Fibroblast of villous mesenchyme (primary cell): Measurements from ENCODE around the gene TBC1D3B. TPM values are rescaled to one million over a fixed set of nuclear protein-coding genes. Genes with fewer than 3 reads are reported as not detected.

ENCODE experiments used
- DNase-seq: peaks from one replicate; pipeline ENCODE4 v3.0.0-alpha.2; 2010; ENCODE audit warnings: low read depth
- H3K4me3 ChIP-seq: 2 replicates; pipeline ENCODE4 v1.5.1; 2011; ENCODE audit warnings: low read depth, mild to moderate bottlenecking, low read length
- total RNA-seq: library from RNA; depleted of rRNA; stranded (reverse); fragments of >200 nt; gene quantifications from 2 replicates; pipeline ENCODE4 v1.2.3, GENCODE V29; 2012
- TF ChIP-seq, protein P1 (sequence below): IDR thresholded peaks from 2 replicates; pipeline ENCODE4 v1.5.1; 2012; ENCODE audit warnings: low read depth, mild to moderate bottlenecking, low read length; ENCODE audit not compliant: insufficient read depth

The TBC1D3B gene
- total RNA-seq, 1 donor, result 0.43 TPM

DNA sequence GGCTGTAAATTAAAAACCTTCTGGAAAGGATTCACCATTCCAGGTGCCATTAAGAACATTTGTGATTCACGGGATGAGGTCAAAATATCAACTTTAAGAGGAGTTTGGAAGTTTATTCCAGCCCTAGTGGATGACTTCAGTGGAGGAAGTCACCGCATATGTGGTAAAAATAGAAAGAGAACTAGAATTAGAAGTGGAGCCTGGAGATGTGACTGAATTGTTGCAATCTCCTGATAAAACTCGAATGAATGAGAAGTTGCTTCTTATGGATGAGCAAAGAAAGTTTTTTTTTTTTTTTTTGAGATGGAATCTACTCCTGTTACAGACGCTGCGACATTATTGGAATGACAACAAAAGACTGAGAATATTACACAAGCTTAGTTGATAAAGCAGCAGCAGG lies 46.1 kb downstream of the TBC1D3B start:
- no peak overlapping the region for H3K4me3 ChIP-seq
- TF ChIP-seq, protein P1, sequence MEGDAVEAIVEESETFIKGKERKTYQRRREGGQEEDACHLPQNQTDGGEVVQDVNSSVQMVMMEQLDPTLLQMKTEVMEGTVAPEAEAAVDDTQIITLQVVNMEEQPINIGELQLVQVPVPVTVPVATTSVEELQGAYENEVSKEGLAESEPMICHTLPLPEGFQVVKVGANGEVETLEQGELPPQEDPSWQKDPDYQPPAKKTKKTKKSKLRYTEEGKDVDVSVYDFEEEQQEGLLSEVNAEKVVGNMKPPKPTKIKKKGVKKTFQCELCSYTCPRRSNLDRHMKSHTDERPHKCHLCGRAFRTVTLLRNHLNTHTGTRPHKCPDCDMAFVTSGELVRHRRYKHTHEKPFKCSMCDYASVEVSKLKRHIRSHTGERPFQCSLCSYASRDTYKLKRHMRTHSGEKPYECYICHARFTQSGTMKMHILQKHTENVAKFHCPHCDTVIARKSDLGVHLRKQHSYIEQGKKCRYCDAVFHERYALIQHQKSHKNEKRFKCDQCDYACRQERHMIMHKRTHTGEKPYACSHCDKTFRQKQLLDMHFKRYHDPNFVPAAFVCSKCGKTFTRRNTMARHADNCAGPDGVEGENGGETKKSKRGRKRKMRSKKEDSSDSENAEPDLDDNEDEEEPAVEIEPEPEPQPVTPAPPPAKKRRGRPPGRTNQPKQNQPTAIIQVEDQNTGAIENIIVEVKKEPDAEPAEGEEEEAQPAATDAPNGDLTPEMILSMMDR, result no peak
- DNase-seq, result no peak

DNA sequence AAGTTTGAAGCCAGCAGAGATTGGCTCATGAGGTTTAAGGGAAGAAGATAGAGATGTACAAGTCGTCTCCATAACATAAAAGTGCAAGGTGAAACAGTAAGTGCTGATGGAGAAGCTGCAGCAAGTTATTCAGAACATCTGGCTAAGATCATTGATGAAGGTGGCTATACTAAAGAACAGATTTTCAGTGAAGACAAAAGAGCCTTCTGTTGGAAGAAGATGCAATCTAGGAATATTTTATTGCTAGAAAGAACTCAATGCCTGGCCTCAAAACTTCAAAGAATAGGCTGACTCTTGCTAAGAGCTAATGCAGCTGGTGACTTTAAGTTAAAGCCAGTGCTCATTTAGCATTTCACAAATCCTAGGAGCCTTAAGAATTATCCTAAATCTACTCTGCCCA lies 46.8 kb downstream of the TBC1D3B start:
- H3K4me3 ChIP-seq, result no peak overlapping the region
- TF ChIP-seq, protein P1, result no peak
- DNase-seq, result no peak

DNA sequence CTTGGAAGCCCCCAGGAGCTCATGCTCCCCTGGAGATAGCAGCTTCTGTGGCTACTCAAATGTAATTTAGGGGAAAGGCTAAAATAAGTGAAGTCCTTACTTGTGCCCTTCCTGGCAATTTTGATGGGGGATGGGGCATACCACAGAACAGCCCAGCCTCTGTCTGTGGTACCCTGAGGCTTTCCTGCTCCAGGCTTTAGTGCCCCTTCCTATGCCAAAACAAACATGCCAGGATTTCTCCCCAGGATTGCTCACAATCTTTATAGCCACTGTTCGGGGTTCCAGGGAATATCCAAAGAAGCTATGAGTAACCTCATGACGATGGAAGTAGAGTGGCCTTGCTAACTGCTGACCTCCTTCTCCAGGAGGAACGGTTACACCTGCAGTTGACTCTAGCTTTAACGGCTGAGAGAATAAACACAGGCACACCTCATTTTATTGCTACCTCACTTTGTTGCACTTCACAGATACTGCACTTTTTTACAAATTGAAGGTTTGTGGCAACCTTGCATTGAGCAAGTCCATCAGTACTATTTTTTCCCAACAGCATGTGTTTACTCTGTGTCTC lies 47.9 kb downstream of the TBC1D3B start:
- no peak for DNase-seq
- no peak overlapping the region for H3K4me3 ChIP-seq
- TF ChIP-seq, protein P1, result no peak

DNA sequence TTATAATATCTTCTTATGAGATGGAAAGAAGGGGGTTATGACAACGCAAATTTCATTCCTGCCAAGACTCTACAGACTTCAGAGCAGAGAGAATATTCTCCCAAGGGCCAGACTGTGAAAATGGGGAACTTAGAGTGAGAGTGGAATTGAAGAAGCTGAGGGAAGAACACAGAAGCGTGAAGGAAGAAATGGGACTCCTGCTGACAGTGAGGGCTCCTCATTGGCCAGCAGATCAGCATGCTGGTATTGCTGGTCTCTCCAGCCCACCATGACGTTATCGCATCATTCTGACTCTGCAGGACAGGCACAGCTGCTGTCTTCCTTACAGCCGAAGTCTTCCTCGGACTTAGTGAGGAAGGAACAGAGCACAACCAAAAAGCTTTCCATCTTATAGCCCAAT lies 48.5 kb downstream of the TBC1D3B start:
- TF ChIP-seq, protein P1, result no peak
- no peak overlapping the region for H3K4me3 ChIP-seq
- no peak for DNase-seq

DNA sequence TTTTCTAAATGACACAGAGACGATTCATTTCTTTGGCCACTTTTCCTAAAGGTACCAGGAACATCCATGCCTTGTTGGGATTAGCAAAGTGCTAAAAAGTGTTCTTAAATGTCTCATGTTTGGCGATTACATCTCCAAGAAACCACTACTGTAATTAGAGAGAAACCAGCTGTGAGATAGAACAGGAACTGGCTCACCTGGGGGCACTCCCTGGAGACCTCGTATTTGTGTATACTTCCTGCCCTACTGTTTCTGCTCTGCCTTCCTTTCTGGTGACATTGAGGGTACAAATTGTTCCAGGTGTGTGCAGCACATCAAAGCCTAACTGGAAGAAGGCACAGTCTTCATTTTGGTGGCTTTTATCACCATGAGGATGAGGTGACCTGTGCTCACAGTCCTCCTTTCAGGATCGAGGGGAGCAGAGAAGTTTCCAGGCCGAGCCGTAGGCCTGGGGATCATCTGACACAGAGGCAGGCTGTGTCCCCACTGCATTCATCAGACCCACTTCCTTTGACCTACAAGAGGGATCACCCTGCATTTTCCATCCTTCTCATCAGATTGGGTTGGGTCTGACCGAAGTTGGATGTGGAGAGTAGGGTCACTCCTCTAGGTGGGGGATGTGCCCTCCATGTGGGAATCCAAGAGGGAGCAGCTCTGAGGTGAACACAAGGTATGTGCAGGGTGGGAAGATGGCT lies 49.1 kb downstream of the TBC1D3B start:
- DNase-seq, result no peak
- TF ChIP-seq, protein P1, result no peak
- H3K4me3 ChIP-seq, result no peak overlapping the region

DNA sequence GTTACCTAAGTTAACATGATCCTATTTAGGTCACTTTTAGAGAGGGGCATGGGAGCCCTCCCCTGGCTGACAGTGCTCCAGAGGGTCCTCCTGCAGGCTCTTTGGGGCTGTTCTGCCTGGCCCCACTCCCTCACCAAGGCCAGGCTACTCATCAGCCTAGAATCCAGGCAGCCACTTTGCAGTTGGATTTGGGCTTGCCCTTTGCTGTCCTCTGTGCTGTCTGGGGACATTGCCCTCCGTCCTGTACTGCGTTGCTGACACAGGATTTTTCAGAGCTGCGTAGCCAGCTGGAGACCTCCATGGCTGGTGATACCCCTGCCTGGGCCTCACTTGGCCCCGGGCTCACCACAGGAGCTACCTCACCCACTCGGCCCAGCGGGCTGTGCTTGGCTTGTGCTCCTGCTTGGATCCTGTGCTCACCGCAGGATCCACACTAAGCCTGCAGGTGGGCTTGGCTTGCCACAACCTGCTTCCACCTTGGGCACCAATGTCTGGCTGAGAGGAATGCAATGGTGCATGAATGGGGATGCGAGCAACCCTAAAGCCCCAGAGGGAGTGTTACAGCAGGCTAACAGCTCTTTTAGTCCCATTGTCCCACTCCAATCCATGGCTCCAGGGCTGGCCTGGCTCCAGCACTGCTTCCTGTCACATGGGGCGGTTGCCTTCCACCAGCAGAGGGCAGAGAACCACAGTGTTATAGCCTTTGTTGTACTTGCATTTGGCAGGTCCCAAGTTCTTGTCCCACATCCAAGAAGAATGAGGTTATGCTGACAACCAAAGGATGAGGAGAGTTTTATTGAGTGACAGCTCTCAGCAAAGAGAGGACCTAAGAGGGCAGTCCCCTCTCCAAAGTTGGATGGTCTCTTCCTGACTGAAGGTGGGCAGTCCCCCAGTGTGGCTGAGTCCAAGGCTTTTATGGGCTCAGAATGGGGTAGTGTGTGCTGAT lies 51.3 kb downstream of the TBC1D3B start:
- no peak overlapping the region for H3K4me3 ChIP-seq
- TF ChIP-seq, protein P1, result no peak
- DNase-seq, result no peak
